GM12878 (cell line): Measurements from ENCODE around the gene ARL14EP. TPM values are rescaled to one million over a fixed set of nuclear protein-coding genes. Genes with fewer than 3 reads are reported as not detected.

Source experiments
- ATF2 ChIP-seq: IDR thresholded peaks from 2 replicates; pipeline ENCODE4 v1.6.1; 2012; ENCODE audit warnings: low read length, inconsistent platforms
- BACH1 ChIP-seq: fragments of 450-650 bp; IDR thresholded peaks from 2 replicates; pipeline ENCODE4 v1.6.1; 2017; ENCODE audit warnings: mild to moderate bottlenecking, borderline replicate concordance
- BHLHE40 ChIP-seq, 2 experiments: fragments of 450-650 bp in 1 of 2; IDR thresholded peaks; 2 replicates each; pipeline ENCODE4 v1.6.1; 2011 to 2017; ENCODE audit warnings: low read depth in 2 of 2, borderline replicate concordance in 1 of 2, improper control_type of control experiment in 1 of 2, low read length in 1 of 2, mild to moderate bottlenecking in 1 of 2
- EGR1 ChIP-seq, 2 experiments: IDR thresholded peaks; 1 replicate in 1 of 2; 2 replicates in 1 of 2; pipeline ENCODE4 v1.6.1; 2011 to 2012; ENCODE audit warnings: low read depth in 2 of 2, low read length in 2 of 2, borderline replicate concordance in 1 of 2, mild to moderate bottlenecking in 1 of 2, moderate library complexity in 1 of 2
- JUND ChIP-seq: IDR thresholded peaks from 2 replicates; pipeline ENCODE4 v1.6.1; 2012; ENCODE audit warnings: low read depth, mild to moderate bottlenecking, low read length, improper control_type of control experiment, moderate library complexity
- NFYA ChIP-seq: IDR thresholded peaks from 2 replicates; pipeline ENCODE4 v1.6.1; 2011; ENCODE audit warnings: low read depth, mild to moderate bottlenecking, low read length, improper control_type of control experiment, borderline replicate concordance
- RBBP5 ChIP-seq: fragments of 200-600 bp; sonication (generic); conservative IDR thresholded peaks from 2 replicates; pipeline ENCODE4 v1.6.1; 2016
- SIX5 ChIP-seq: IDR thresholded peaks from 2 replicates; pipeline ENCODE4 v1.6.1; 2011; ENCODE audit warnings: mild to moderate bottlenecking, low read depth, low read length, moderate library complexity; ENCODE audit not compliant: severe bottlenecking
- SMAD1 ChIP-seq: fragments of 450-650 bp; IDR thresholded peaks from 2 replicates; pipeline ENCODE4 v1.6.1; 2018; ENCODE audit warnings: mild to moderate bottlenecking, low read depth; ENCODE audit not compliant: partially characterized antibody
- SREBF2 ChIP-seq: IDR thresholded peaks from 2 replicates; pipeline ENCODE4 v1.6.1; 2012; ENCODE audit warnings: mild to moderate bottlenecking, low read length
- SUPT20H ChIP-seq: IDR thresholded peaks from 2 replicates; pipeline ENCODE4 v1.6.1; 2011; ENCODE audit warnings: low read depth, mild to moderate bottlenecking, low read length, moderate library complexity, borderline replicate concordance; ENCODE audit not compliant: control insufficient read depth
- ZBTB11 ChIP-seq: fragments of 450-650 bp; formaldehyde crosslinking; IDR thresholded peaks from 2 replicates; pipeline ENCODE4 v1.5.0; 2022; ENCODE audit warnings: mild to moderate bottlenecking, missing genetic modification characterization
- ZBTB40 ChIP-seq: fragments of 450-650 bp; IDR thresholded peaks from 2 replicates; pipeline ENCODE4 v1.6.1; 2016; ENCODE audit warnings: mild to moderate bottlenecking, moderate library complexity, borderline replicate concordance
- ZNF24 ChIP-seq: fragments of 450-650 bp; IDR thresholded peaks from 2 replicates; pipeline ENCODE4 v1.6.1; 2017; ENCODE audit warnings: antibody characterized with exemption, mild to moderate bottlenecking
- ZNF384 ChIP-seq: IDR thresholded peaks from 2 replicates; pipeline ENCODE4 v1.6.1; 2012; ENCODE audit warnings: low read depth, mild to moderate bottlenecking, low read length, improper control_type of control experiment, borderline replicate concordance
- ZSCAN29 ChIP-seq: fragments of 450-650 bp; IDR thresholded peaks from 2 replicates; pipeline ENCODE4 v1.6.1; 2017; ENCODE audit warnings: mild to moderate bottlenecking, moderate library complexity
- polyA plus RNA-seq, 11 experiments: library from polyadenylated mRNA; depleted of rRNA in 4 of 11; unstranded in 6 of 11; stranded (reverse) in 5 of 11; fragments of >200 nt; fragmentation: Nextera tagmentation in 4 of 11; fragmentation: Illumina TruSeq in 1 of 11; extraction: Ambion mirVana in 4 of 11; extraction: Trizol in 1 of 11; gene quantifications; 1 replicate in 1 of 11; 2 replicates in 10 of 11; pipeline versions ENCODE4 v1.2.1 to v1.2.3, GENCODE V29; 2011 to 2016; ENCODE audit warnings: inconsistent platforms in 2 of 11, missing spikeins in 2 of 11, low read depth in 1 of 11
- total RNA-seq, 4 experiments: library from RNA; depleted of rRNA in 3 of 4; stranded (reverse); fragments of >200 nt in 3 of 4; fragmentation: Illumina TruSeq in 1 of 4; extraction: Trizol in 1 of 4; gene quantifications; 2 replicates each; pipeline versions ENCODE4 v1.2.1 to v1.2.3, GENCODE V29; 2013 to 2021
- TF ChIP-seq, protein P1 (sequence below): fragments of 450-650 bp; conservative IDR thresholded peaks from 2 replicates; pipeline ENCODE4 v1.6.1; 2017; ENCODE audit warnings: mild to moderate bottlenecking, moderate library complexity

The ARL14EP gene
- total and polyA plus RNA-seq, 10 of the 15 experiments (the other 5 are each of a cell fraction or from before 2014, with no cell fraction given): 18.1 to 59.8 (median 42.8) TPM

- TF ChIP-seq, protein P1, sequence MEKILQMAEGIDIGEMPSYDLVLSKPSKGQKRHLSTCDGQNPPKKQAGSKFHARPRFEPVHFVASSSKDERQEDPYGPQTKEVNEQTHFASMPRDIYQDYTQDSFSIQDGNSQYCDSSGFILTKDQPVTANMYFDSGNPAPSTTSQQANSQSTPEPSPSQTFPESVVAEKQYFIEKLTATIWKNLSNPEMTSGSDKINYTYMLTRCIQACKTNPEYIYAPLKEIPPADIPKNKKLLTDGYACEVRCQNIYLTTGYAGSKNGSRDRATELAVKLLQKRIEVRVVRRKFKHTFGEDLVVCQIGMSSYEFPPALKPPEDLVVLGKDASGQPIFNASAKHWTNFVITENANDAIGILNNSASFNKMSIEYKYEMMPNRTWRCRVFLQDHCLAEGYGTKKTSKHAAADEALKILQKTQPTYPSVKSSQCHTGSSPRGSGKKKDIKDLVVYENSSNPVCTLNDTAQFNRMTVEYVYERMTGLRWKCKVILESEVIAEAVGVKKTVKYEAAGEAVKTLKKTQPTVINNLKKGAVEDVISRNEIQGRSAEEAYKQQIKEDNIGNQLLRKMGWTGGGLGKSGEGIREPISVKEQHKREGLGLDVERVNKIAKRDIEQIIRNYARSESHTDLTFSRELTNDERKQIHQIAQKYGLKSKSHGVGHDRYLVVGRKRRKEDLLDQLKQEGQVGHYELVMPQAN: no peak
- peak in 1 of 2 experiments; percentile 46; a peak in 1 of 4 replicates for TF ChIP-seq BHLHE40 (IDR thresholded peaks at IDR 0.05; ENCODE audit: borderline replicate concordance in 1 of 2, low read depth in 2 of 2, low read length in 1 of 2)
- peak; percentile 45; the same call in 1 of the 2 replicates for TF ChIP-seq JUND
- no peak for TF ChIP-seq SUPT20H
- no peak for TF ChIP-seq SMAD1
- TF ChIP-seq SREBF2: no peak
- TF ChIP-seq ZBTB11 (CRISPR knock-in tag): no peak
- no peak for TF ChIP-seq ZNF384
- no peak for TF ChIP-seq ZSCAN29
- no peak; the same call in 1 of the 2 replicates for TF ChIP-seq ZBTB40
- no peak for TF ChIP-seq EGR1 (IDR thresholded peaks at IDR 0.05; ENCODE audit: borderline replicate concordance in 1 of 2, low read depth in 2 of 2, low read length in 2 of 2)
- TF ChIP-seq RBBP5: no peak
- TF ChIP-seq SIX5: no peak
- TF ChIP-seq ZNF24: peak; percentile 95
- TF ChIP-seq NFYA: no peak
- TF ChIP-seq ATF2: peak; percentile 82
- peak; percentile 81; the same call in 1 of the 2 replicates for TF ChIP-seq BACH1
These were observed 19.8 kb downstream of the ARL14EP start (continued) for GRCh38 chr11:30342736-30343166.
